K562 (cell line): ENCODE data around the gene TMEM205. TPM values are rescaled to one million over a fixed set of nuclear protein-coding genes. Genes with fewer than 3 reads are reported as not detected.

Source experiments
- ARID2 ChIP-seq: fragments of 450-650 bp; IDR thresholded peaks from 2 replicates; pipeline ENCODE4 v1.6.1; 2017; ENCODE audit warnings: antibody characterized with exemption, mild to moderate bottlenecking
- CC2D1A ChIP-seq: fragments of 450-650 bp; IDR thresholded peaks from 2 replicates; pipeline ENCODE4 v1.6.1; 2017; ENCODE audit warnings: mild to moderate bottlenecking
- CCAR2 ChIP-seq: fragments of 200-400 bp; formaldehyde crosslinking; IDR thresholded peaks from 2 replicates; pipeline ENCODE4 v1.6.1; 2017; ENCODE audit warnings: mild to moderate bottlenecking, low read depth, low read length
- CTBP1 ChIP-seq: fragments of 450-650 bp; IDR thresholded peaks from 2 replicates; pipeline ENCODE4 v1.6.1; 2016; ENCODE audit warnings: borderline replicate concordance
- EP400 ChIP-seq: fragments of 450-650 bp; IDR thresholded peaks from 2 replicates; pipeline ENCODE4 v1.6.1; 2017; ENCODE audit warnings: antibody characterized with exemption, mild to moderate bottlenecking, moderate library complexity
- ETV1 ChIP-seq: fragments of 450-650 bp; conservative IDR thresholded peaks from 2 replicates; pipeline ENCODE4 v1.6.1; 2016; ENCODE audit warnings: missing genetic modification characterization, control low read depth, low read depth, missing compliant biosample characterization
- FOXJ3 ChIP-seq: sonication (generic); formaldehyde crosslinking; IDR thresholded peaks from 2 replicates; pipeline ENCODE4 v1.4.0; 2020; ENCODE audit warnings: mild to moderate bottlenecking, missing genetic modification reagents
- HMGN3 ChIP-seq: IDR thresholded peaks from 2 replicates; pipeline ENCODE4 v1.6.1; 2011; ENCODE audit warnings: borderline replicate concordance, low read depth, mild to moderate bottlenecking, mixed read lengths, low read length; ENCODE audit not compliant: insufficient read length; ENCODE audit errors: extremely low read depth
- JUND ChIP-seq, 2 experiments: IDR thresholded peaks; 2 replicates in 1 of 2; 3 replicates in 1 of 2; pipeline ENCODE4 v1.6.1; 2011; ENCODE audit warnings: borderline replicate concordance in 2 of 2, low read depth in 2 of 2, low read length in 2 of 2, improper control_type of control experiment in 1 of 2, missing biosample characterization in 1 of 2, missing genetic modification characterization in 1 of 2, missing genetic modification reagents in 1 of 2
- L3MBTL2 ChIP-seq: fragments of 450-650 bp; IDR thresholded peaks from 2 replicates; pipeline ENCODE4 v1.6.1; 2016; ENCODE audit warnings: mild to moderate bottlenecking, moderate library complexity
- MYNN ChIP-seq, 2 experiments: sonication (generic); formaldehyde crosslinking in 1 of 2; IDR thresholded peaks; 2 replicates each; pipeline versions ENCODE4 v1.5.0 to v1.6.1; 2016 to 2020; ENCODE audit warnings: antibody characterized with exemption in 1 of 2, missing genetic modification reagents in 1 of 2
- NEUROD1 ChIP-seq: fragments of 150-350 bp; IDR thresholded peaks from 2 replicates; pipeline ENCODE4 v1.6.1; 2014; ENCODE audit warnings: borderline replicate concordance, low read length, low read depth; ENCODE audit not compliant: partially characterized antibody
- NRF1 ChIP-seq, 2 experiments: fragments of 450-650 bp; IDR thresholded peaks in 1 of 2; conservative IDR thresholded peaks in 1 of 2; 2 replicates each; pipeline ENCODE4 v1.6.1; 2014; ENCODE audit warnings: mild to moderate bottlenecking in 2 of 2
- PHB2 ChIP-seq: fragments of 450-650 bp; IDR thresholded peaks from 2 replicates; pipeline ENCODE4 v1.6.1; 2017; ENCODE audit warnings: low read depth
- SAFB ChIP-seq: fragments of 200-400 bp; formaldehyde crosslinking; IDR thresholded peaks from 2 replicates; pipeline ENCODE4 v1.6.1; 2017; ENCODE audit warnings: low read depth, low read length, borderline replicate concordance
- STAG1 ChIP-seq: sonication (generic); formaldehyde crosslinking; IDR thresholded peaks from 2 replicates; pipeline ENCODE4 v1.5.0; 2020; ENCODE audit warnings: missing genetic modification reagents, borderline replicate concordance
- TAF9B ChIP-seq: fragments of 450-650 bp; IDR thresholded peaks from 2 replicates; pipeline ENCODE4 v1.6.1; 2018; ENCODE audit warnings: mild to moderate bottlenecking; ENCODE audit not compliant: partially characterized antibody
- YY1 ChIP-seq, 3 experiments: IDR thresholded peaks; 2 replicates each; pipeline ENCODE4 v1.6.1; 2011; ENCODE audit warnings: low read length in 2 of 3, mild to moderate bottlenecking in 2 of 3, moderate library complexity in 2 of 3, borderline replicate concordance in 1 of 3, control low read depth in 1 of 3, low read depth in 1 of 3; ENCODE audit not compliant: insufficient read depth in 3 of 3, insufficient replicate concordance in 2 of 3, control insufficient read depth in 1 of 3, insufficient read length in 1 of 3; ENCODE audit errors: extremely low read depth in 1 of 3
- ZNF175 ChIP-seq: fragments of 200-800 bp; sonication (Bioruptor generic); IDR thresholded peaks from 2 replicates; pipeline ENCODE4 v1.6.1; 2016; ENCODE audit warnings: low read depth, mild to moderate bottlenecking, missing genetic modification characterization, missing compliant biosample characterization
- ZNF75A ChIP-seq: fragments of 450-650 bp; formaldehyde crosslinking; IDR thresholded peaks from 2 replicates; pipeline ENCODE4 v1.4.0; 2020; ENCODE audit warnings: mild to moderate bottlenecking
- polyA plus RNA-seq, 8 experiments: library from polyadenylated mRNA; depleted of rRNA in 4 of 8; stranded (reverse) in 5 of 8; unstranded in 3 of 8; fragments of >200 nt; fragmentation: Nextera tagmentation in 2 of 8; fragmentation: Illumina TruSeq in 1 of 8; extraction: Ambion mirVana in 2 of 8; extraction: Trizol in 1 of 8; gene quantifications; 2 replicates each; pipeline versions ENCODE4 v1.2.1 to v1.2.3, GENCODE V29; 2011 to 2014; ENCODE audit warnings: inconsistent platforms in 1 of 8, missing spikeins in 1 of 8
- total RNA-seq, 7 experiments: library from RNA; depleted of rRNA in 6 of 7; stranded (reverse); fragments of >200 nt in 6 of 7; fragmentation: Illumina TruSeq in 2 of 7; extraction: Trizol in 2 of 7; gene quantifications; 2 replicates each; pipeline versions ENCODE4 v1.2.1 to v1.2.3, GENCODE V29; 2011 to 2021; ENCODE audit warnings: low replicate concordance in 1 of 7
- TF ChIP-seq, protein P1 (sequence below), 3 experiments: fragments of 200-800 bp in 1 of 3; fragments of 250-450 bp in 1 of 3; fragments of 450-650 bp in 1 of 3; sonication (Bioruptor Pico) in 1 of 3; sonication (Bioruptor generic) in 1 of 3; formaldehyde crosslinking in 1 of 3; IDR thresholded peaks; 2 replicates each; pipeline versions ENCODE4 v1.6.1 to v1.8.0; 2016 to 2022; ENCODE audit warnings: mild to moderate bottlenecking in 2 of 3, missing genetic modification characterization in 2 of 3, missing compliant biosample characterization in 1 of 3, moderate library complexity in 1 of 3

Gene TMEM205
- total and polyA plus RNA-seq, 9 of the 15 experiments (the other 6 are each of a cell fraction or from before 2014, with no cell fraction given), result 21.3 to 81.5 (median 44.1) TPM

DNA sequence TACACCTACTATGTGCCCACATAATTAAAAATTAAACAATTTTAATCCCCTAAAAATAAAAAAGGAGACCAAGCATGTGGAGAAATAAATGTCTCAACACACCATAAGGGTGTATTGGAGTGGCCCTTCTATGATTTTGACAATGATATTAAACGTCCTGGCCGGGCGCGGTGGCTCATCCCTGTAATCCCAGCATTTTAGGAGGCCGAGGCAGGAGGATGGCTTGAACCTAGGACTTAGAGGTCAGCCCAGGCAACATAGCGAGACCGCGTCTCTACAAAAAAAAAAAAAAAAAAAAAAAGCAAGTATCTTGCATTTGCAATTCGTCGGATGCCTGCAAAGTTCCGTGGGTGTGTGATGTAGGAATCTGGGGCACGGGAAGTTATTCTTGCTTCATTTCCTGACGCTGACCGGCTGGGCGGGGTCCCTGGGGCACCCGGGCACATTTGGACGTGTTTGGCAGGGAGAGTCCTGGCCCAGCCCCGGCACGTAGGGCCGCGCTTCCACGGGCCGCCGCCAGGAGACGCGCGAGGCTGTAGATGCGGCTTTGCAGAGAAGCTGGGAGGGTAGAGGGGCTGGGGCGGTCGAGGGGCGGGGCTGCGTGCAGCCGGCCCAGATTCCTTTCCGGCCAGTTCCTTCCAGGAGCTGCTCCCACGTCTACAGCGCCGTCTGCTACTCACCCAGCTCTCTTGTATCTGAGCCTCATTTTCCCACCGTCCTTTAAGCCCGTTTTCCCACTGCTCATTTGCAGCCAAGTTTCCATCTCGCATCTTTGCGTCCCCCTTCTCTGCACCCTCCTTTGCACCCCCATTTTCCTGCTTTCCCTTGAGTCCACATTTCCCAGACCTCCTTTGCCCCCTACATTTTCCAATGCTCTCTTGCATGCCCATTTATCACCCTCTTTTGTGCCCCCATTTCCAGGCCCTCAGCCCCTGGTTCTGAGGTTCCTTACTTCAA, 52.4 kb downstream of the TMEM205 start (continued):
- TF ChIP-seq SAFB, result no peak
- TF ChIP-seq NEUROD1, result peak; percentile 62
- peak; percentile 18; the same call in 1 of the 2 replicates for TF ChIP-seq EP400
- peak; percentile 66; the same call in 1 of the 2 replicates for TF ChIP-seq CTBP1
- TF ChIP-seq PHB2, result peak; percentile 37; the same call in 1 of the 2 replicates
- no peak for TF ChIP-seq FOXJ3 (CRISPR knock-in tag)
- TF ChIP-seq, protein P1, sequence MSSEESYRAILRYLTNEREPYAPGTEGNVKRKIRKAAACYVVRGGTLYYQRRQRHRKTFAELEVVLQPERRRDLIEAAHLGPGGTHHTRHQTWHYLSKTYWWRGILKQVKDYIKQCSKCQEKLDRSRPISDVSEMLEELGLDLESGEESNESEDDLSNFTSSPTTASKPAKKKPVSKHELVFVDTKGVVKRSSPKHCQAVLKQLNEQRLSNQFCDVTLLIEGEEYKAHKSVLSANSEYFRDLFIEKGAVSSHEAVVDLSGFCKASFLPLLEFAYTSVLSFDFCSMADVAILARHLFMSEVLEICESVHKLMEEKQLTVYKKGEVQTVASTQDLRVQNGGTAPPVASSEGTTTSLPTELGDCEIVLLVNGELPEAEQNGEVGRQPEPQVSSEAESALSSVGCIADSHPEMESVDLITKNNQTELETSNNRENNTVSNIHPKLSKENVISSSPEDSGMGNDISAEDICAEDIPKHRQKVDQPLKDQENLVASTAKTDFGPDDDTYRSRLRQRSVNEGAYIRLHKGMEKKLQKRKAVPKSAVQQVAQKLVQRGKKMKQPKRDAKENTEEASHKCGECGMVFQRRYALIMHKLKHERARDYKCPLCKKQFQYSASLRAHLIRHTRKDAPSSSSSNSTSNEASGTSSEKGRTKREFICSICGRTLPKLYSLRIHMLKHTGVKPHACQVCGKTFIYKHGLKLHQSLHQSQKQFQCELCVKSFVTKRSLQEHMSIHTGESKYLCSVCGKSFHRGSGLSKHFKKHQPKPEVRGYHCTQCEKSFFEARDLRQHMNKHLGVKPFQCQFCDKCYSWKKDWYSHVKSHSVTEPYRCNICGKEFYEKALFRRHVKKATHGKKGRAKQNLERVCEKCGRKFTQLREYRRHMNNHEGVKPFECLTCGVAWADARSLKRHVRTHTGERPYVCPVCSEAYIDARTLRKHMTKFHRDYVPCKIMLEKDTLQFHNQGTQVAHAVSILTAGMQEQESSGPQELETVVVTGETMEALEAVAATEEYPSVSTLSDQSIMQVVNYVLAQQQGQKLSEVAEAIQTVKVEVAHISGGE (CRISPR knock-in tag; IDR thresholded peaks at IDR 0.05), result peak in 2 of 3 experiments; percentile 39 to 59; a peak in 3 of 6 replicates
- peak; percentile 72 for TF ChIP-seq MYNN (IDR thresholded peaks at IDR 0.05)
- TF ChIP-seq MYNN (CRISPR knock-in tag; IDR thresholded peaks at IDR 0.05), result no peak
- 0 out of 2 replicates have a peak, but pooled peaks have one; percentile 13 for TF ChIP-seq L3MBTL2
- TF ChIP-seq TAF9B, result no peak
- peak; percentile 51 for TF ChIP-seq ETV1
- peak; percentile 82 for TF ChIP-seq ARID2
- peak; percentile 95; the same call in 1 of the 2 replicates for TF ChIP-seq STAG1
- no peak for TF ChIP-seq ZNF175
- TF ChIP-seq CC2D1A, result 0 out of 2 replicates have a peak, but pooled peaks have one; percentile 43
- peak; percentile 38 for TF ChIP-seq HMGN3
- peak; percentile 91 for TF ChIP-seq ZNF75A
- peak in 2 of 3 experiments; percentile 24 to 56 for TF ChIP-seq YY1 (IDR thresholded peaks at IDR 0.05; ENCODE audit: borderline replicate concordance in 1 of 3, control insufficient read depth in 1 of 3, extremely low read depth in 1 of 3, insufficient read depth in 3 of 3, insufficient read length in 1 of 3, insufficient replicate concordance in 2 of 3, low read depth in 1 of 3, low read length in 2 of 3)
- no peak for TF ChIP-seq CCAR2
- peak; percentile 32; the same call in 1 of the 2 replicates for TF ChIP-seq JUND (IDR thresholded peaks at IDR 0.05; ENCODE audit: borderline replicate concordance, low read depth, low read length)
- TF ChIP-seq JUND (tag; IDR thresholded peaks at IDR 0.05; ENCODE audit: borderline replicate concordance, low read depth, low read length), result no peak; the same call in 2 of the 3 replicates
- TF ChIP-seq NRF1 (conservative IDR thresholded peaks at IDR 0.05 in 1 of 2, IDR thresholded peaks at IDR 0.05 in 1 of 2), result peak in 1 of 2 experiments; percentile 18; a peak in 1 of 4 replicates
